K562 (cell line): Measurements from ENCODE around the gene PPM1E.

Source experiments
- GABPB1 ChIP-seq: sonication (generic); formaldehyde crosslinking; IDR thresholded peaks from 2 replicates; pipeline ENCODE4 v1.8.0; 2022; ENCODE audit warnings: mild to moderate bottlenecking, missing genetic modification reagents
- JUN ChIP-seq, 2 experiments: sonication (generic) in 1 of 2; formaldehyde crosslinking in 1 of 2; IDR thresholded peaks; 2 replicates each; pipeline versions ENCODE4 v1.6.1 to v1.8.0; 2012 to 2022; ENCODE audit warnings: borderline replicate concordance in 2 of 2, mild to moderate bottlenecking in 2 of 2, improper control_type of control experiment in 1 of 2, low read depth in 1 of 2, low read length in 1 of 2, missing genetic modification reagents in 1 of 2
- NFXL1 ChIP-seq: fragments of 450-650 bp; formaldehyde crosslinking; IDR thresholded peaks from 2 replicates; pipeline ENCODE4 v1.4.0; 2021; ENCODE audit warnings: mild to moderate bottlenecking
- TCF7L2 ChIP-seq: fragments of 150-350 bp; IDR thresholded peaks from 2 replicates; pipeline ENCODE4 v1.6.1; 2016; ENCODE audit warnings: low read depth, mild to moderate bottlenecking, low read length, moderate library complexity
- TF ChIP-seq, protein P1 (sequence below), 3 experiments: IDR thresholded peaks in 2 of 3; conservative IDR thresholded peaks in 1 of 3; 2 replicates each; pipeline ENCODE4 v1.5.1; 2011 to 2012; ENCODE audit warnings: low read length in 3 of 3, mild to moderate bottlenecking in 3 of 3, control low read depth in 2 of 3, improper control_type of control experiment in 1 of 3, inconsistent platforms in 1 of 3, low read depth in 1 of 3, mixed read lengths in 1 of 3, moderate library complexity in 1 of 3; ENCODE audit not compliant: insufficient read depth in 2 of 3
- TF ChIP-seq, protein P2 (sequence below): fragments of 250-450 bp; sonication (Bioruptor Pico); IDR thresholded peaks from 2 replicates; pipeline ENCODE4 v1.8.0; 2021; ENCODE audit warnings: moderate library complexity, mild to moderate bottlenecking, inconsistent platforms
- TF ChIP-seq, protein P3 (sequence below): fragments of 450-650 bp; IDR thresholded peaks from 2 replicates; pipeline ENCODE4 v1.7.0; 2016; ENCODE audit warnings: borderline replicate concordance
- TF ChIP-seq, protein P4 (sequence below): sonication (generic); formaldehyde crosslinking; IDR thresholded peaks from 2 replicates; pipeline ENCODE4 v1.8.1; 2023; ENCODE audit warnings: missing genetic modification reagents, mild to moderate bottlenecking, borderline replicate concordance

DNA sequence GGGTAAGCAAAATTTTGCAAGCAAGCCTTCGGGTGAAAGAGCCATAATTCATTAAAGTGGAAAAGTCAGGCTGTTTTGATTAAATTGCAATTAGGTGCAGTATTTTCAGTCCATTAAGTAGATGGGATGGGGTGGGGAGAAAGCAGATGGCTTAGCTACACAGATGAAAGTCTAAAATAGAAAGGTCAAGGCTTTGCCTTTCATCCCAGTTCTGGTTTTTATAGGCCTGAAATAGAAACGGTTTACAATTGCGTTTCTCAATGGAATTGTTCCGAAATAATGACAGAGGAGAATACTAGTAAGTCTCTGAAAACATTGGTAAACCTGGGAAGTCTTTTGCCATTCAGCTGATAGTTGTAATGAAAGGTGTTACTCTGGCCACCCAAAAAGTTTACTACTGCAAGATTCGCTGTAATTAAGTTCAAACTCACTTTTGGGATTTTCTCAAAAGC lies 1.5 kb downstream of the PPM1E start:
- TF ChIP-seq, protein P1, sequence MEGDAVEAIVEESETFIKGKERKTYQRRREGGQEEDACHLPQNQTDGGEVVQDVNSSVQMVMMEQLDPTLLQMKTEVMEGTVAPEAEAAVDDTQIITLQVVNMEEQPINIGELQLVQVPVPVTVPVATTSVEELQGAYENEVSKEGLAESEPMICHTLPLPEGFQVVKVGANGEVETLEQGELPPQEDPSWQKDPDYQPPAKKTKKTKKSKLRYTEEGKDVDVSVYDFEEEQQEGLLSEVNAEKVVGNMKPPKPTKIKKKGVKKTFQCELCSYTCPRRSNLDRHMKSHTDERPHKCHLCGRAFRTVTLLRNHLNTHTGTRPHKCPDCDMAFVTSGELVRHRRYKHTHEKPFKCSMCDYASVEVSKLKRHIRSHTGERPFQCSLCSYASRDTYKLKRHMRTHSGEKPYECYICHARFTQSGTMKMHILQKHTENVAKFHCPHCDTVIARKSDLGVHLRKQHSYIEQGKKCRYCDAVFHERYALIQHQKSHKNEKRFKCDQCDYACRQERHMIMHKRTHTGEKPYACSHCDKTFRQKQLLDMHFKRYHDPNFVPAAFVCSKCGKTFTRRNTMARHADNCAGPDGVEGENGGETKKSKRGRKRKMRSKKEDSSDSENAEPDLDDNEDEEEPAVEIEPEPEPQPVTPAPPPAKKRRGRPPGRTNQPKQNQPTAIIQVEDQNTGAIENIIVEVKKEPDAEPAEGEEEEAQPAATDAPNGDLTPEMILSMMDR (IDR thresholded peaks at IDR 0.05 in 2 of 3, conservative IDR thresholded peaks at IDR 0.05 in 1 of 3; ENCODE audit: insufficient read depth in 2 of 3, low read depth in 1 of 3, low read length in 3 of 3): no peak
- TF ChIP-seq, protein P2, sequence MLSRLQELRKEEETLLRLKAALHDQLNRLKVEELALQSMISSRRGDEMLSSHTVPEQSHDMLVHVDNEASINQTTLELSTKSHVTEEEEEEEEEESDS: no peak
- TF ChIP-seq JUN (IDR thresholded peaks at IDR 0.05; ENCODE audit: borderline replicate concordance, low read depth, low read length) (no peak), JUN (CRISPR knock-in tag; IDR thresholded peaks at IDR 0.05; ENCODE audit: borderline replicate concordance) (no peak), GABPB1 (CRISPR knock-in tag) (0 out of 2 replicates have a peak, but pooled peaks have one; percentile 24), TCF7L2 (no peak), NFXL1 (CRISPR knock-in tag) (no peak)
- TF ChIP-seq, protein P3, sequence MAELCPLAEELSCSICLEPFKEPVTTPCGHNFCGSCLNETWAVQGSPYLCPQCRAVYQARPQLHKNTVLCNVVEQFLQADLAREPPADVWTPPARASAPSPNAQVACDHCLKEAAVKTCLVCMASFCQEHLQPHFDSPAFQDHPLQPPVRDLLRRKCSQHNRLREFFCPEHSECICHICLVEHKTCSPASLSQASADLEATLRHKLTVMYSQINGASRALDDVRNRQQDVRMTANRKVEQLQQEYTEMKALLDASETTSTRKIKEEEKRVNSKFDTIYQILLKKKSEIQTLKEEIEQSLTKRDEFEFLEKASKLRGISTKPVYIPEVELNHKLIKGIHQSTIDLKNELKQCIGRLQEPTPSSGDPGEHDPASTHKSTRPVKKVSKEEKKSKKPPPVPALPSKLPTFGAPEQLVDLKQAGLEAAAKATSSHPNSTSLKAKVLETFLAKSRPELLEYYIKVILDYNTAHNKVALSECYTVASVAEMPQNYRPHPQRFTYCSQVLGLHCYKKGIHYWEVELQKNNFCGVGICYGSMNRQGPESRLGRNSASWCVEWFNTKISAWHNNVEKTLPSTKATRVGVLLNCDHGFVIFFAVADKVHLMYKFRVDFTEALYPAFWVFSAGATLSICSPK: no peak
- TF ChIP-seq, protein P4, sequence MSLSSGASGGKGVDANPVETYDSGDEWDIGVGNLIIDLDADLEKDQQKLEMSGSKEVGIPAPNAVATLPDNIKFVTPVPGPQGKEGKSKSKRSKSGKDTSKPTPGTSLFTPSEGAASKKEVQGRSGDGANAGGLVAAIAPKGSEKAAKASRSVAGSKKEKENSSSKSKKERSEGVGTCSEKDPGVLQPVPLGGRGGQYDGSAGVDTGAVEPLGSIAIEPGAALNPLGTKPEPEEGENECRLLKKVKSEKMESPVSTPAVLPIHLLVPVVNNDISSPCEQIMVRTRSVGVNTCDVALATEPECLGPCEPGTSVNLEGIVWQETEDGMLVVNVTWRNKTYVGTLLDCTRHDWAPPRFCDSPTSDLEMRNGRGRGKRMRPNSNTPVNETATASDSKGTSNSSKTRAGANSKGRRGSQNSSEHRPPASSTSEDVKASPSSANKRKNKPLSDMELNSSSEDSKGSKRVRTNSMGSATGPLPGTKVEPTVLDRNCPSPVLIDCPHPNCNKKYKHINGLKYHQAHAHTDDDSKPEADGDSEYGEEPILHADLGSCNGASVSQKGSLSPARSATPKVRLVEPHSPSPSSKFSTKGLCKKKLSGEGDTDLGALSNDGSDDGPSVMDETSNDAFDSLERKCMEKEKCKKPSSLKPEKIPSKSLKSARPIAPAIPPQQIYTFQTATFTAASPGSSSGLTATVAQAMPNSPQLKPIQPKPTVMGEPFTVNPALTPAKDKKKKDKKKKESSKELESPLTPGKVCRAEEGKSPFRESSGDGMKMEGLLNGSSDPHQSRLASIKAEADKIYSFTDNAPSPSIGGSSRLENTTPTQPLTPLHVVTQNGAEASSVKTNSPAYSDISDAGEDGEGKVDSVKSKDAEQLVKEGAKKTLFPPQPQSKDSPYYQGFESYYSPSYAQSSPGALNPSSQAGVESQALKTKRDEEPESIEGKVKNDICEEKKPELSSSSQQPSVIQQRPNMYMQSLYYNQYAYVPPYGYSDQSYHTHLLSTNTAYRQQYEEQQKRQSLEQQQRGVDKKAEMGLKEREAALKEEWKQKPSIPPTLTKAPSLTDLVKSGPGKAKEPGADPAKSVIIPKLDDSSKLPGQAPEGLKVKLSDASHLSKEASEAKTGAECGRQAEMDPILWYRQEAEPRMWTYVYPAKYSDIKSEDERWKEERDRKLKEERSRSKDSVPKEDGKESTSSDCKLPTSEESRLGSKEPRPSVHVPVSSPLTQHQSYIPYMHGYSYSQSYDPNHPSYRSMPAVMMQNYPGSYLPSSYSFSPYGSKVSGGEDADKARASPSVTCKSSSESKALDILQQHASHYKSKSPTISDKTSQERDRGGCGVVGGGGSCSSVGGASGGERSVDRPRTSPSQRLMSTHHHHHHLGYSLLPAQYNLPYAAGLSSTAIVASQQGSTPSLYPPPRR (CRISPR knock-in tag): no peak
